Natural killer cell (primary cell): ENCODE results near the gene PLPP7. TPM values are rescaled to one million over a fixed set of nuclear protein-coding genes. Genes with fewer than 3 reads are reported as not detected.

Source experiments
- ATAC-seq, 3 donors: fragments of 150-1000 bp in 2 of 3; fragments of 200-7000 bp in 1 of 3; cut with Tn5 transposase; 1 replicate in 1 of 3; 2 replicates in 2 of 3; pipeline ENCODE4 v1.10.0; 2021; ENCODE audit warnings: mild to moderate bottlenecking in 2 of 3, moderate library complexity in 2 of 3
- DNase-seq, 2 donors: peaks; one replicate each; pipeline versions ENCODE4 v3.0.0 to v3.0.0-alpha.2; 2013 to 2021; ENCODE audit warnings: mixed read lengths in 1 of 2
- H3K27ac ChIP-seq: one replicate; pipeline ENCODE4 v1.5.1; 2013; ENCODE audit warnings: mild to moderate bottlenecking, low read length
- H3K27me3 ChIP-seq: one replicate; pipeline ENCODE4 v1.6.1; 2013; ENCODE audit warnings: low read length; ENCODE audit not compliant: control insufficient read depth, insufficient read depth
- H3K36me3 ChIP-seq: one replicate; pipeline ENCODE4 v1.6.1; 2013; ENCODE audit warnings: low read length; ENCODE audit not compliant: control insufficient read depth, insufficient read depth
- H3K4me1 ChIP-seq: one replicate; pipeline ENCODE4 v1.6.1; 2013; ENCODE audit warnings: low read length; ENCODE audit not compliant: control insufficient read depth, insufficient read depth
- H3K4me3 ChIP-seq: one replicate; pipeline ENCODE4 v1.5.1; 2013; ENCODE audit warnings: low read length
- H3K9me3 ChIP-seq: one replicate; pipeline ENCODE4 v1.6.1; 2013; ENCODE audit warnings: low read length; ENCODE audit not compliant: control insufficient read depth, insufficient read depth
- H3K27ac Mint-ChIP-seq, 2 donors: one replicate each; pipeline ENCODE4 v1.8.0; 2022; ENCODE audit warnings: mild to moderate bottlenecking in 2 of 2, mixed read lengths in 2 of 2, moderate library complexity in 1 of 2
- H3K27me3 Mint-ChIP-seq, 2 donors: one replicate each; pipeline ENCODE4 v1.8.0; 2022; ENCODE audit warnings: low read depth in 2 of 2, mixed read lengths in 2 of 2
- H3K36me3 Mint-ChIP-seq: one replicate; pipeline ENCODE4 v1.8.0; 2022; ENCODE audit warnings: mixed read lengths
- H3K4me1 Mint-ChIP-seq, 2 donors: one replicate each; pipeline ENCODE4 v1.8.0; 2022; ENCODE audit warnings: mixed read lengths in 2 of 2
- H3K4me3 Mint-ChIP-seq: one replicate; pipeline ENCODE4 v1.8.0; 2022; ENCODE audit warnings: mild to moderate bottlenecking, moderate library complexity, mixed read lengths
- H3K9me3 Mint-ChIP-seq, 2 donors: one replicate each; pipeline ENCODE4 v1.8.0; 2022; ENCODE audit warnings: mixed read lengths in 2 of 2
- CTCF ChIP-seq: fragments of 200-600 bp; IDR thresholded peaks from one replicate; pipeline ENCODE4 v1.8.0; 2022; ENCODE audit warnings: antibody characterized with exemption
- WGBS: methylation state at CpG from one replicate; pipeline ENCODE4 v1.1.7; 2013; ENCODE audit warnings: missing lambda C conversion rate; ENCODE audit not compliant: insufficient coverage; 5-methylcytosine and 5-hydroxymethylcytosine counted together
- intact Hi-C: fragments of 100-400 bp; cut with micrococcal nuclease; formaldehyde crosslinking; loops from one replicate; pipeline ENCODE4 v1.14.2; 2022
- total RNA-seq, 4 donors: library from RNA; stranded (reverse); fragments of 120-200 nt in 1 of 4; gene quantifications; one replicate each; pipeline versions ENCODE4 v1.2.3 to v1.2.4, GENCODE V29; 2013 to 2022

The PLPP7 gene
- total RNA-seq, 3 donors from 2014 or later (not counting 1 experiment from before 2014, with no cell fraction given), result 0.28 to 0.59 (median 0.34) TPM

- no peak overlapping the region for H3K4me3 Mint-ChIP-seq
- H3K27ac ChIP-seq, result no peak overlapping the region
- H3K4me1 ChIP-seq, result peaks cover 12% of the 10 kb centered on the region
- DNase-seq, result no peak
- no peaks in the 10 kb centered on the region for H3K9me3 Mint-ChIP-seq
- intact Hi-C loops, result no loop called here
- H3K27me3 ChIP-seq, result no peaks in the 10 kb centered on the region
- H3K27me3 Mint-ChIP-seq, result no peaks in the 10 kb centered on the region
- peaks cover 10 to 13% of the 10 kb centered on the region in 2 donors for H3K4me1 Mint-ChIP-seq
- ATAC-seq, result no peak
- no peaks in the 10 kb centered on the region for H3K9me3 ChIP-seq
- H3K4me3 ChIP-seq, result no peak overlapping the region
- no peaks in the 10 kb centered on the region for H3K36me3 ChIP-seq
- no peak overlapping the region for H3K27ac Mint-ChIP-seq
- TF ChIP-seq CTCF, result no peak
- WGBS, result 92% methylated on average over 17 of the region's 17 CpGs
- no peaks in the 10 kb centered on the region for H3K36me3 Mint-ChIP-seq
Measured at GRCh38 chr9:131308906-131309529, 19.5 kb downstream of the PLPP7 start.

GRCh38 chr9:131309530-131310276, 20.2 kb downstream of the PLPP7 start:
- H3K4me3 Mint-ChIP-seq, result no peak overlapping the region
- no peak for DNase-seq
- Histone ChIP-seq H3K9me3 (no peaks in the 10 kb centered on the region), H3K36me3 (no peaks in the 10 kb centered on the region), H3K4me1 (peaks cover 12% of the 10 kb centered on the region), H3K27ac (no peak overlapping the region), H3K4me3 (no peak overlapping the region), H3K27me3 (no peaks in the 10 kb centered on the region)
- H3K27ac Mint-ChIP-seq, result peak overlapping the region in 1 of 2 donors; percentile 14
- no peaks in the 10 kb centered on the region for H3K27me3 Mint-ChIP-seq
- H3K4me1 Mint-ChIP-seq, result peaks cover 10 to 13% of the 10 kb centered on the region in 2 donors
- no peaks in the 10 kb centered on the region for H3K9me3 Mint-ChIP-seq
- intact Hi-C loops, result no loop called here
- 93% methylated on average over 18 of the region's 18 CpGs for WGBS
- no peak for TF ChIP-seq CTCF
- no peaks in the 10 kb centered on the region for H3K36me3 Mint-ChIP-seq
- ATAC-seq, result no peak

GRCh38 chr9:131310833-131311554, 21.5 kb downstream of the PLPP7 start:
- DNase-seq, result peak; percentile 42 to 86
- H3K4me1 ChIP-seq, result peaks cover 12% of the 10 kb centered on the region
- intact Hi-C loops, result no loop called here
- no peaks in the 10 kb centered on the region for H3K9me3 ChIP-seq
- Mint-ChIP-seq H3K9me3 (no peaks in the 10 kb centered on the region), H3K36me3 (no peaks in the 10 kb centered on the region), H3K27me3 (no peaks in the 10 kb centered on the region), H3K4me1 (peaks cover 10 to 13% of the 10 kb centered on the region in 2 donors), H3K4me3 (no peak overlapping the region), H3K27ac (peak overlapping the region; percentile 14 to 47)
- 18% methylated on average over 20 of the region's 20 CpGs for WGBS
- H3K36me3 ChIP-seq, result no peaks in the 10 kb centered on the region
- H3K27ac ChIP-seq, result no peak overlapping the region
- H3K4me3 ChIP-seq, result no peak overlapping the region
- no peaks in the 10 kb centered on the region for H3K27me3 ChIP-seq
- no peak for TF ChIP-seq CTCF
- peak; percentile 86 to 94 (median 92) for ATAC-seq
